Mucosa of descending colon (tissue), 3 donors: ENCODE results near the gene ENOX2. TPM values are rescaled to one million over a fixed set of nuclear protein-coding genes. Genes with fewer than 3 reads are reported as not detected.

Source experiments
- ATAC-seq: fragments of 200-7000 bp; cut with Tn5 transposase; one replicate; pipeline ENCODE4 v1.9.1; 2020; ENCODE audit warnings: mild to moderate bottlenecking, moderate library complexity
- DNase-seq, 3 donors: peaks; one replicate each; pipeline ENCODE4 v3.0.0-alpha.2; 2020
- H3K36me3 ChIP-seq: fragments of 200-600 bp; one replicate; pipeline ENCODE4 v1.8.0; 2021; ENCODE audit warnings: low read depth, mild to moderate bottlenecking
- H3K4me1 ChIP-seq: fragments of 200-600 bp; one replicate; pipeline ENCODE4 v1.8.0; 2021; ENCODE audit warnings: low read depth, mild to moderate bottlenecking
- H3K4me3 ChIP-seq: fragments of 200-600 bp; one replicate; pipeline ENCODE4 v1.8.0; 2021; ENCODE audit warnings: mild to moderate bottlenecking
- H3K9me3 ChIP-seq: fragments of 200-600 bp; one replicate; pipeline ENCODE4 v1.8.0; 2021; ENCODE audit warnings: mild to moderate bottlenecking
- CTCF ChIP-seq: fragments of 200-600 bp; IDR thresholded peaks from one replicate; pipeline ENCODE4 v1.8.0; 2022; ENCODE audit warnings: antibody characterized with exemption, mild to moderate bottlenecking
- intact Hi-C, 2 donors: fragments of 100-400 bp; cut with DNase I in 1 of 2; cut with micrococcal nuclease in 1 of 2; formaldehyde crosslinking; loops; one replicate each; pipeline versions ENCODE4 v1.11.0 to v1.11.1; 2022; cut with DNase I, micrococcal nuclease
- total RNA-seq, 3 donors: library from RNA; stranded (reverse); fragmentation: NEBNext Ultra II Directional in 2 of 3; extraction: Animal tissue kit (Norgen Biotek cat#: 25700) in 2 of 3; gene quantifications; one replicate each; pipeline versions ENCODE4 v1.2.1 to v1.2.4, GENCODE V29; 2021 to 2023
- donor health status: DM: no; HTN: no; CAD: no; lungs with moderate emphysema.
- donor health status: DM: no; HTN: no; CAD: no.
- donor health status: DM: no; HTN: yes; CAD: no.

The ENOX2 gene
- total RNA-seq, 3 donors from 2014 or later: 8.2 to 19.9 (median 11.5) TPM

- intact Hi-C loops: no loop called here
- ATAC-seq (no peak), DNase-seq (no peak)
- Histone ChIP-seq H3K4me3 (no peak overlapping the region), H3K9me3 (no peaks in the 10 kb centered on the region), H3K36me3 (no peaks in the 10 kb centered on the region), H3K4me1 (no peaks in the 10 kb centered on the region)
- TF ChIP-seq CTCF: no peak
These were observed 66.6 kb downstream of the ENOX2 start for GRCh38 chrX:130836447-130836846.

GRCh38 chrX:130834830-130835229, 68.2 kb downstream of the ENOX2 start:
- Histone ChIP-seq H3K36me3 (no peaks in the 10 kb centered on the region), H3K9me3 (no peaks in the 10 kb centered on the region), H3K4me3 (no peak overlapping the region), H3K4me1 (no peaks in the 10 kb centered on the region)
- no peak for ATAC-seq
- intact Hi-C loops: no loop called here
- no peak for DNase-seq
- TF ChIP-seq CTCF: no peak

- no peaks in the 10 kb centered on the region for H3K4me1 ChIP-seq
- DNase-seq (no peak), ATAC-seq (no peak)
- H3K9me3 ChIP-seq: no peaks in the 10 kb centered on the region
- intact Hi-C loops: no loop called here
- no peaks in the 10 kb centered on the region for H3K36me3 ChIP-seq
- TF ChIP-seq CTCF: no peak
- H3K4me3 ChIP-seq: no peak overlapping the region
These were observed 68.9 kb downstream of the ENOX2 start for GRCh38 chrX:130834149-130834548.

GRCh38 chrX:130831347-130831722, 71.7 kb downstream of the ENOX2 start:
- intact Hi-C loops: no loop called here
- ATAC-seq: no peak
- Histone ChIP-seq H3K4me3 (no peak overlapping the region), H3K4me1 (no peaks in the 10 kb centered on the region), H3K36me3 (no peaks in the 10 kb centered on the region), H3K9me3 (no peaks in the 10 kb centered on the region)
- TF ChIP-seq CTCF: no peak
- DNase-seq: no peak

GRCh38 chrX:130830599-130831346, 72.2 kb downstream of the ENOX2 start:
- Histone ChIP-seq H3K4me3 (no peak overlapping the region), H3K36me3 (no peaks in the 10 kb centered on the region), H3K9me3 (no peaks in the 10 kb centered on the region), H3K4me1 (no peaks in the 10 kb centered on the region)
- intact Hi-C loops: no loop called here
- ATAC-seq (no peak), DNase-seq (no peak)
- no peak for TF ChIP-seq CTCF
